GM18909 (cell line): ENCODE data around the gene ESRRA.

Experiments
- ATAC-seq: cut with Tn5 transposase; IDR thresholded peaks from one replicate; pipeline ENCODE4 v1.9.1; 2021; ENCODE audit warnings: mild to moderate bottlenecking; ENCODE audit not compliant: unreplicated experiment, poor library complexity

Gene ESRRA

GRCh38 chr11:64291262-64291751, 14.0 kb upstream of the ESRRA start, which contains the start of gene KCNK4:
Gene KCNK4, plus strand, starts transcription at chr11:64291302. Its CDS starts 1,717 bp downstream, at chr11:64293019.
- ATAC-seq: no peak

GRCh38 chr11:64291752-64292459, 13.4 kb upstream of the ESRRA start:
- ATAC-seq: no peak

- no peak for ATAC-seq
Observed at GRCh38 chr11:64292460-64293254, 12.7 kb upstream of the ESRRA start.

- no peak for ATAC-seq
Observed at GRCh38 chr11:64294774-64295173, 10.6 kb upstream of the ESRRA start.

GRCh38 chr11:64295760-64296159, 9.6 kb upstream of the ESRRA start:
- no peak for ATAC-seq

- no peak for ATAC-seq
Observed at GRCh38 chr11:64296236-64296635, 9.1 kb upstream of the ESRRA start.

- ATAC-seq: no peak
Observed at GRCh38 chr11:64296830-64297698, 8.3 kb upstream of the ESRRA start.

GRCh38 chr11:64297699-64298358, 7.5 kb upstream of the ESRRA start:
- no peak for ATAC-seq

GRCh38 chr11:64298966-64299846, 6.1 kb upstream of the ESRRA start:
- ATAC-seq: no peak

GRCh38 chr11:64299847-64300648, 5.3 kb upstream of the ESRRA start, which contains the start of gene CATSPERZ:
Gene CATSPERZ, plus strand, starts transcription at chr11:64300358. Its CDS starts 53 bp downstream, at chr11:64300411.
- ATAC-seq: no peak

GRCh38 chr11:64303109-64304031, 2.0 kb upstream of the ESRRA start:
- ATAC-seq: no peak

- ATAC-seq: no peak
Observed at GRCh38 chr11:64304032-64304315, 1.4 kb upstream of the ESRRA start.

- peak; percentile 34 for ATAC-seq
Observed at GRCh38 chr11:64304316-64305072, 830 bp upstream of the ESRRA start.

GRCh38 chr11:64305691-64306562, 603 bp downstream of the ESRRA start:
- peak; percentile 24 for ATAC-seq

- ATAC-seq: no peak
Observed at GRCh38 chr11:64306563-64306875, 1.2 kb downstream of the ESRRA start.
